GM19238 (cell line): ENCODE data around the gene SORT1.
"Not testable (repeated sequence)": the region's sequence is repeated elsewhere in the genome, so short reads cannot be mapped to it uniquely, and the experiment has no call there.

Experiments used
- DNase-seq: peaks from one replicate; pipeline ENCODE4 v3.0.0; 2011; ENCODE audit warnings: low spot score; ENCODE audit not compliant: insufficient read length

The SORT1 gene

DNA sequence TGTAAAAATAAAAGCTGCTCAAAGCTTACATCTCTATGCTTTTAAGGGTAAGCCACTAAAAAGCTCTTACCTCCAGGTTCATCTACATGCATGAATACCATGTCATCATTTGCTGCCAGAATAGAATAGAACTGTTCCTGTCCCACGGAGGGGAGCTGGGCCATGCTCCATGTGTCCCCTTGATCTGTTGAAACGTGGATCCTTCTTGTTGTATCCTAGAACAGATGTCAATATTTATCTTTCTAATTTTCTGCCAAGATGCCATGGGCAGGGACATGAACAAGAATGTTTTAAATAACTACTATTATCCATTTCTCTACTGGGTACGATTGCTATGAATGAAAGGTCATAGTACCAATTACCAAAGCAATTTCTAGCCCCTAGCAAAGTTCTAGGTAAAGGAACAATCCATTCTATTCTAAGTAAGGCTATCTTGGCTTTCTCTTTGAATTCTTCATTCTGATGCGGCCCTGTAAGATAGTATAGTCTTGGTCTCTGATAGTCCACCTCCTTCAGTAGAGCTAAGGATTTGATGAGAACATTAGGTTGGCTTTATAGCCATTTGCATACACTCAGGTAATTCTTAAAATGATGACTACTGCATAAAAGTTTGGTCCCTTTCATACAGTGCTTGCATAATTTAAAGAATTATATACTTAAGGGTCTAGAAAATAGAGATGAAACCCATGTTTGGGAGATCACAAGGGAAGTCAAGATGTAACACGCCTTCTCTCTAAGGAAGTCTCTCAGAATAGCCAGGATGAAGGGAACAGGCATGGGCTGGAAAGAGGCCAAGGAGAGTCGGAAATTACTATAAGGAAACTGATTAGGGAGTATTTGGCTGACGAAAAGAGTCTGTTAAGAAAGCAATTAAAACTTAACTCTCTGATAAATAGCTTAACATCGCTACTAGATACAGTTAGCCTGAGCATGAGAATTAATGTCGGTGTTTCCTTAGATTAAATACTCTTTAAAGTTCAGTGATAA is 55.5 kb downstream of the SORT1 start:
- no peak for DNase-seq

DNA sequence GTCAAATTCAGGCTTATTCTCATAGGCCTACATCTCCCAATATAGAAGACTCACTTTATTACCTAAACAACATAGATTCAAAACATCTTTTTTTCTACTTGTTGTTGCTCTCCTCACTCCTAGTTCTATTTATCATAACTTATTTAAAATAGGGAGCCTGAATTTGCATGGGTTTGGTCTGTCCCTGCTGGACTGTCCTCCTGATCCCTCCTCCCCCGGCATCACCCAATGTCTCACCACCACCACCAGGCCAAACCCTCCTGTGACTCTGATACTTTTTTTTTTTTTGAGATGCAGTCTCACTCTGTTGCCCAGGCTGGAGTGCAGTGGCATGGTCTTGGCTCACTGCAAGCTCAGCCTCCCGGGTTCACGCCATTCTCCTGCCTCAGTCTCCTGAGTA is 59.1 kb downstream of the SORT1 start:
- DNase-seq = no peak

DNA sequence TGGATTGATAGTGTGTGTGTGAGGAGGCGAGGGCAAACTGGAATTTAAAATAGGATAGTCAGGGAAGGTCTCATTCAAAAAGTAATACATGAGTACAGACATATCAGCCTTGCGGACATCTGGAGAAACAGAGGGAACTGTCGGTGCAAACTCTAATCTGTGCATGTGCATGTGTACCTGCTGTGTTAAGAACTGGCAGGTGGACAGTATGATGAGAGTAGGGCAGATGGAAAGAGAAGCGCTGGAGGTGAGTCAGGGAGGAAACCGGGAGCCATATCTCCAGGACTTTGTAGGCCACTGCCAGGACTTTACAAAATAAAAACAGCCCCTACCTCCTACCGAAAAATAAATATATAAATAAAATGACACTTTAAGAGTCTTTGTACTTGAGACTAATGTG is 59.6 kb downstream of the SORT1 start:
- DNase-seq = no peak

DNA sequence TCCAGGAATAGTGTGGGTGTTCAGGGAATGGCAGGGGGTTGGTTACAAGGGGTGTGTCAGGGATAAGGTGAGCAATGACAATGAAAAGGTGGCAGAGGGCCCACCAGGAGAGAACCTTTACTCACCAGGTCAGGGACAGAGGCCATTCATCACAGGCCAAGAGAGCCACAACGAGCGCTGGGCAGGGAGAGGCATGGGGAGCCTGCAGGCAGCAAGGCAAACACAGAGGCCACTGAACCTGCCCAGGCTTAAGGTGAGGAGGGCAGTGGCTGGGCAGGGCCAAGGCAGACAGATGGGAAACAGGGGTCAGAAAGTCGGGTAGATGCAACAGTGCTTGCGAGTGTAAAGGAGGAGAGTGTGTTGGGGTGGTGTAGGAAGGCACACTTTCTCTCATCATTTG is 62.6 kb downstream of the SORT1 start:
- no peak for DNase-seq

DNA sequence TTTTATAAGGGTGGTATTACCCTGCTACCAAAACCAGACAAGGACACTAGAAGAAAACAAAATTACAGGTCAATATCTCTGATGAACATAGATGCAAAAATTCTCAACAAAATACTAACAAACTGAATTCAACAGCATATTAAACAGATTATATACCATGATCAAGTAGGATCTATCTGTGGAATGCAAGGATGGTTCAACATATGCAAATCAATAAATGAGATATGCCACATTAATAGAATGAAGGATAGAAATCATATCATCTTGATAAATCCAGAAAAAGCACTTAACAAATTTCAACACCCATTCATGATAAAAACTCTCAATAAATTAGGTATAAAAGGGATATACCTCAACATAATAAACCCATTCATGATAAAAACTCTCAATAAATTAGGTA is 66.6 kb downstream of the SORT1 start:
- DNase-seq = no peak

DNA sequence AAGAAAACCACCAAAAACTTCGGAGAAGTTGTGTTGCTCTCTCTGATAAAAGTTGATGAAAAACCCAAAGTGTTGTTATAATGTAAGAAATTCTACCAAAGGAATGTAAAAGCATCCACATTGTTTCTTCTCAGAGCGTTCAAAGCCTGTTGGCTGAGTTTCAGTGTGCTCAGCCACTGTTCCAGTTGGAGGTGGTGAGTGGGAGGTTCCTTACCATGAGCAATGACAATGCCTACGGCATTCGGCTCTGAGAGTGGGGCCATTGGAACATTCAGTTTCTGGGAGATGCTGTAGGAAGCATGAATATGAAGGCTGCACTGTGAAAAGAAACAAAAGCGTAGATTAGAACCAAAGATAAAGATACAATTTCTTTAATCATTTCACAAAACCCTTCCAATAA is 70.4 kb downstream of the SORT1 start:
- DNase-seq = no peak

DNA sequence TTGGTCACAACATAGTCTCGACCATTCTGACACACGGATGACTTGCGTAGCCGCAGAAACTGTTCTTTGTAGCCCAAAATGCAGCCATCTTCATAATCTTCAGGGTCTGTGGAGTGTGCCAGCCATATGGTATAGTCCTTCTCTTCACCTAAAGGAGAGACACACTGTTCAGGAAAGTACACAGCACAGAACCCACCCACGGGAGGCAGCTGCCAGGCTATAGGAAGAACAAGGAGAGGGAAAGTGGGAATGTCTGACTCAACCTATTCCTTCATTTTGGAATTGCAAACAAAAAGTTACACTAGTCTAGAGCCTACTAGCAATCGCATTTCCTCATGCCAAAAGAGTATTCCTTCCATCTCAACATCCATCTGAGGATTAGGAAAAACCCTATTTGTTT is 74.7 kb downstream of the SORT1 start:
- no peak for DNase-seq

DNA sequence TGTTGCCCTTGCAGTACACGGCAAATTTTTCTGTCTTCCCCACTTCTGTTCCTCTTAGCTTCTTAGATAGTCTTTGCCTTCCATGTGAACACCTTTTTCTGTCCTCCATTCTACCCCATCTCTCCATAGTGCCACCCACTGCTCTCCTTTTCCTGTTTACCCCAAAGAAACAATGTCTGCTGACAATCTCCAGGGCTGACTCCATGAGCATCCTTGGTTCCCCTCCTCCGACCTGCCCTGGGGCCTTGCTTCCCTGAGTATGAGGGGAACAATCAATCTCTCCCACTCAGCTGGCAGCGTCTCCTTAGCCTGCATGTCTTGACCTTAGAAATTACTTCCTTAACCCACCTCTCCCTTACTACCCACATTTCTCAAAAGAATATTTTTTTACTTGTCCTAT is 78.6 kb downstream of the SORT1 start:
- DNase-seq = no peak

DNA sequence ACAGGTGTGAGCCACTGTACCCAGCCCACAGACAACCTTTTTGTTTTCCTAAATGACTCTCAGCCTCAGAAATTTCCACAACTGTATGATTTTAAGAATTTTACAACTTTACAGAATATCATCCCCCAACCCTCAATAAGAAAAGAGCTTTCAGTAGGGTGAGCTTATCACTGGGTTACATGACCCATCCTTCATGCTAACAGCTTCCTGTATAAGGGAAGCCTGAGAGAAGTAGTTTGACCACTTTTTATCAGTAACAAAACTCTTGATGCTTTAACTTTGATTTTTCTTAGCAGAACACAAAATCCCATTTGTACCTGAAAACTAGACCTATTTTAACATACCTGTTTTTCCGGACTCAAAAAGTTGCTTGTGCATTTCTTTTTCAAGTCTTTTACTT is 81.2 kb downstream of the SORT1 start:
- DNase-seq = no peak

DNA sequence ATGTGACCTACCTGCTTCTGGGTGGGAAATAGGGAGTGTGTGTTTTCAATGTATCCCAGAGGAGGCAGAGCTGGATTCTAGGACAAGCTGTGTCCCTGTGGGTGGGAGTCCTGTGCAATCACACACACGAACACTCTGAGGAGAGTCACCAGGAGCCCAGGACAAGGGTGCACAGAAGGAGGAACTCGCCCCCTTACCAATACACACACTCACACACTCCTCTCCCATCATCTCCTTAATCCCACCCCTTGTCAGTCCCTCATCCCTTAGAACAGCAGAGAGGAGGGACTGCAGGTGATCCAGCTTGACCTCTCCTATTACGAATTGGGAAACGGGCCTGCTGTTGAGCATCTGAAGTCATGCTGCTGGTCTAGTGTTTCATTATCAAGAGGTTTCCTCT is 82.4 kb downstream of the SORT1 start:
- DNase-seq = no peak

DNA sequence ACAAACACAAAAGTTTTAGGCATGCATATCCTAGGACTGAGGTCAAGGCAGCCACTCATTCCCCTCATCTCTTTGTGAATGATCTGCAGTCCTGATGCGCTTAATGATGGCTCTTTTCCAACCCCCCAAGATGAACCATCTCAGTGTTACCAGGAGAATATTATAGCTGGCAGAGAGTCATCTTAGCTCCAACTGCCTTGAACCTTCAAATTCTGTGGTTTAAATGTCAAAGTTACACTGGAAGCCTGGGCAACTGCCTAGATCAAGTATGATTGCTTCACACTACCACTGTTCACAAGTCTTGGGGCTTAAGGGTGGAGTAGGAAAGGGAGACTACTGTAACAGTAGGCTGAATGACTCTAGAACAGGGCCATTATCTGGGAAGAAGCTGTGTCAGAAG is 82.9 kb downstream of the SORT1 start:
- DNase-seq = no peak

DNA sequence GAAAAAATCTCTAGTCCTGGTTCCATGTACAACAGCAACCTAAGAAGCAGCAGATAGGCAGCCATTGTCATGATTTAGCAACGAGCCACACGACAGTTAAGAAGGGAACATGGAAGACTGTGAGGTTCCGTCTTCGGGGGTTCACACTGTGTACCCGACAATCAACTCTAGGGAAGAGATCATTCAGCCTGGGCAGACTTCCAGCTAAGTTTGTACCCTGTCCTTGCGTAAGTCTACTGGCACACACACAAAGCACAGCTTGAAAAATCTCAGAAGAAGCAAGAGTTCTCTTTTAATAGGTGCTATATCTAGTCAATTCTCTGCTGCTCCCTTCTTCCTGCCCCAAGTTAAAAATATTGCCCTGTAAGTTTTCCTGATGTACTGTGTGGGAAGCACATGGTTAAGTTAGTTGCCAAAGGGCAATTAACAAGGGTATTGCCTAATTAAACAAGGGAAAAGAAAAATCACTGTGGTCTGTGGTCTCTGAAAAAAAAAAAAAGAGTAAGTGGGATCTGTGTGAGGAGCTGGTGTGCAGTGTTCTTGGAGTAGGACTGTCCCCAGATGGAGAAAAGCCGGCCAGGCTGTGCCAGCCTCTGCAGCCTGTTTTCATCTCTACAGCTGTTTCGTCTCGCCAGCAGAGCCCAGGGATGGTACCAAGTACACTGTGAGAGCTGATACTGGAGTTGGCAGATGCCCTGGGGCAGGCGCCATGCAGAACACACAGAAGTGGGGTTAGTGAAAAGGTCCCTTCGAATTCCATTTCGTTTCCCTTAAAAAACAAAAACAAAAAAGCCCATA is 84.5 kb downstream of the SORT1 start:
- DNase-seq = no peak

DNA sequence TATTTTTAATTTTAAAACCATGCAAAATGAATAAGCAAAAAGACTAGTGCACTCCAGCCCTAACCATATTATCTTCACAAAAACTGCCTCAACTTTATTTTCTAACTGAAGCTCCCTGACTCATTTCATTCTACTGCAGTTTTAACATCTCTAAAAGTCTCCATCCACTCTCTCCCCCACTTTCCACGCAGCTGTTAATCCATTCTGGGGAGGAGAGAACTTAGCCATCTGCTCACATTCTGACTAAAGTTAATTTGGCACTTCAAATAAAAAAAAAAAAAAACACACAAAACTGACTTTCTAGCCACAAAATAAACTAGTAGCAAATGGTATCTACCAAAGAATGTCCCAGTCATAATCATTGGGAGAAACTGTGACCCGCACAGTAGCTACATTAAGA is 85.5 kb downstream of the SORT1 start:
- DNase-seq = no peak

DNA sequence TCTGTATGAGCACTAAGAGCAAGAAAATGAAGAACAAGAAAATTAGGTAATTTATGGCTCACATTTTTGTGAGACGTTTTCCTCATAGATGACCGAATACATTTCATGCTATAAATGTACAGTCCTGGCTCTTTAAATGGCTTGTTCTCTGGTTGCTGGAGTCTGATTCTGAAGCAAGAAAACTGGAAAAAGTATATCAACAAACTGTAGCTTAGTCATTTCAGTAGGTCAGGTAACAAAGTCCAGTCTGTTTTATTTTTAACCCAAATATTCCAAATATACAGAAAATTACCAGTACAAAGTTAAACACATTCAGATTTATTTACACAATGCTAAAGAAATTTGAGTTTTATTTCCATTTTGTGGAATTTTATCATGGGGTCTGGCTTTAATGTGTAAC is 88.4 kb downstream of the SORT1 start:
- no peak for DNase-seq

DNA sequence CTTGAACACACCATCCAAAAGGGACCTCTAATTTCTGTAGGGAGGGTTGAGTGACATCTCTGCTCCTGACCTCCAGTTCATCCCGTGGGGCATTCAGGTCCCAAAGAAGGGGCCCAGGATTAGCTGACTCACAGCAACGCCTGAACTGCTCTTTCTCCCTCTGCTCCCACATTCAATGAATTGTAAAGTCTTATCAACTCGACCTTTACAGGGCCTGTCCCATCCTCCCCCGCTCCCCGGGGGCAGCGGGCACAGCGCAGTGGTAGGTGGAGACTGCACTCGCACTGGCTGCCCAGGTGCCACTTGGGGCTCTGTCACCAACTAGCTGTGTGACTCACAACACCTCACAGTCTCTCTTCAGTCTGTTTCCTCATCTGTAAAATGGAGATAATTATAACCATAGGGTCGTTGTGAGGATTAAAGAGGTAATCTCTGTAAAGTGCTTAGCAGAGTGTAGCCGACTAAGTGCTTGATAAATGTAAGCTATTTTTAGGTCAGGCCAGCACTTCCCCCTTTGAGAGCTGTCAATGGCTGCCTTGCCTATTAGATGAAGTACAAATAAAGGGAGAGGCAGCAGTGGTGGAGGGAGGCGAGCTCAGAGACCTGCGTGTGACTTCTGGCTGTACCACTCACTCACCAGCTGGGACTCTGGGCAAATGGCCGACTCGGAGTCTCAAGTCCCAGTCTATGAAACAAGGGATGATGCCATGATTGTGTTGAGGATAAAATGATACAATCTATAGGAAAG is 90.3 kb downstream of the SORT1 start:
- DNase-seq = no peak

DNA sequence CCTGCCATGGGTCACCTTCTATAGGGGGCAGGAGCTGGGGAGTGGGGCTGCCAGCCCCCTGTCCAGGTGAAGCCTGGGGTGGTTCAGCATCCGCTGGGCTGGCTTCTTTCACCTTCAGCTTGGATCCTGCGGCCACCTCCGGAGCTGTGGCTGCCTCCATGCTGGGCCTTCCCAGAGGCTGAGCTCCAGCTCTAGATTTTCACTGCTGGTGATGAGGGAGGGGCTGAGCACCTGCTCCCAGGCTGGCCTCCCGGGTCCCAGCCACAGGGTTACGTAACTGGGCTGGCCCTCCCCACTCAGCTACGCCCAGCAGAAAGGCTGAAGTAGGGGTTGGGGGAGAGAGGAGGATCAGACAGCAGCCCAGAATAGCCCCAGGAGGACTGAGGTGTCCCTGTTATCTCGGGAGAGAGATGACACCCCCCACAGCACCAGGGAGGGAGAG is 90.9 kb downstream of the SORT1 start, which contains the start of gene MYBPHL:
Gene MYBPHL (minus strand): TSS at position 180 of the 442 bp plus-strand sequence. CDS start 20 bp downstream, at position 160.
- DNase-seq = no peak

DNA sequence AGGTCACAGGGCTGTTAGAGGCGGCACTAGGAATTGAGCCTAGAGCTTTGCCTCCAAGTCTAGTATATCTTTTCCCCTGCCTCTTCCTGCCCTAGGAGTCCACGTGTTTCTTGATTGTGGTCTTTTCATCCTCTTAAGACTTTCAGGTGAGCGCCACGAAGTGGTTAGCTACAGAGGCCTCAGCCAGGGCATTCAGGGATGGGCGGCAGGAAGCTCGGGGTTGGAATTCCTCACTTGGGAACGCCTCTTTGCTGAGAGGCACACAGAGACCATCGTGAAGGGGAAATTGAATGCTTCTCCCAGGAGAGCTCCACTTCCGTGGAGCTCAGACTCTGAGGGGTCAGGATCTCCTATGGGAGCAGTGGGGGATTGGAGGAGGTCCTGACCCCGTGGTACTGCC is 91.7 kb downstream of the SORT1 start:
- not testable (repeated sequence) for DNase-seq

DNA sequence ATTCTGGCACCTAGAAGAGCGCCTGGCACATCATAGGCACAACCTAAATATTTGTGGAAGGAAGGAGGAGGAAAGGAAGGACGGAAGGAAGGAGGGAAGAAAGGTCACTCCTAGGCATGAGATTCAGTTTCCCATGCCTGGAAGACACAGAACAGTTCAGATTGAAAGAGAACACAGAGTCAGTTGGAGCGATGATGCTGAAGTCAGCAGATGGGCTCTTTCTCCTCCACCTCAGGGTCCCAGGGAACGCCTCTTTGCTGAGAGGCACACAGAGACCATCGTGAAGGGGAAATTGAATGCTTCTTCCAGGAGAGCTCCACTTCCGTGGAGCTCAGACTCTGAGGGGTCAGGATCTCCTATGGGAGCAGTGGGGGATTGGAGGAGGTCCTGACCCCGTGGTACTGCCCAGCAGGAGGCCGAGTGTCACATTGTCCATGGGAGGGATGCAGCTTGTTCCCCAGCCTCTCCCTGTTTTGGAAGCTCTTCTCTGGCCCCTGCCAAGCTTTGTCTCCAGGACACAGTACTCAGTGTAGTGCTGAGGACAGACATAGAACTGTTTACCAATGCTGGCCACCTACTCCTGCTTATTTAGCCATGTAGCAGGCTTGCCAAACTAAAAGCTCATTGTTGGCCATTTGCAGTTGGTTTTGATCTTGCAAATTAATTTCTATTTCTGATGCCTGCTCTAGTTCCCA is 93.3 kb downstream of the SORT1 start:
- no peak for DNase-seq

DNA sequence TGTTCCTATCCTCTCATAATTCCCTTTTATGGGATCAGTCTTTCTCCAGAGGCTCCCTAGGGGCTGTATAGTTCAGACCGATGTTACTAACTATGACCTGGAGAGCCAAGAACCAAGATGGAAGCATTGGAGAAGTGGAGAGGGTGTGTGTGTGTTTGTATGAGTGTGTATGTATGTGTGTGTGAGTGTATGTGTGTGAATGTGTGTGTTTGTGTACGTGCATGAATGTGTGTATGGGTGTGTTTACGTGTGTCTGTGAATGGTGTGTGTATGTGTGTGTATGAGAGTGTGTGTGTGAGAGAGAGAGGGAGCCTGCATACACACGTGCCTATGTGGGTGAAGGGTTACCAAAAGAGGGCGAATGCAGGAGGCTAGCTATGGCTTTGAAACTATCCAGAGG is 95.8 kb downstream of the SORT1 start:
- DNase-seq = no peak

DNA sequence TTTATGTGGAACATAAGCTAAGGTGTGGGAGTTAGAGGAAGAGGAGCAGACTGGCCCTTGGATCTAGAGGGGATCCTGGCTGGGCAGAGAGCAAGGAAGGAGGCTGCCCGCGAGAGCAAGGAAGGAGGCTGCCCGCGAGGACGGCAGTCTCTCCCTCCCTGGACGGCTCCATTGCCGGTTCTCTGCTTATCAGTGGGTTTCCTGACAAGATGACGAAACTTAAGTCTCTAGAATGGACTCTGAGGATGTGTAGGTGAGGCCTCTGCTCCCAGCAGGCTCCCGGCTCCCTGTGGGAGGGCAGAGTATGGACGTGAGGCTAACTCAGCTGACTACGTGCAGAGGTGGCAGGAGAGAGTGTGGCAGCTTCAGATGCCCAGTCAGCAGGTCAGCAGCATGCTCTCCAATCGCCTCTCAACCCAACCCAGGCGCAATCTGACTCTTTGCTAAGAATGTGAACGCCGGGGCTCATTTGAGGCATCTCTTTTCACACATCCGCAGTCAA is 97.0 kb downstream of the SORT1 start:
- DNase-seq = no peak
